T-helper 1 cell (primary cell): ENCODE results near the gene GZMB.
"Not testable (repeated sequence)": the region's sequence is repeated elsewhere in the genome, so short reads cannot be mapped to it uniquely, and the experiment has no call there.

Experiments
- DNase-seq, 5 donors: peaks; one replicate each; pipeline ENCODE4 v3.0.0-alpha.2; 2012 to 2020
- total RNA-seq, 4 donors: gene quantifications; one replicate each; lab custom pipeline; 2026; lab: John Stamatoyannopoulos, UW

GZMB gene, protein sequence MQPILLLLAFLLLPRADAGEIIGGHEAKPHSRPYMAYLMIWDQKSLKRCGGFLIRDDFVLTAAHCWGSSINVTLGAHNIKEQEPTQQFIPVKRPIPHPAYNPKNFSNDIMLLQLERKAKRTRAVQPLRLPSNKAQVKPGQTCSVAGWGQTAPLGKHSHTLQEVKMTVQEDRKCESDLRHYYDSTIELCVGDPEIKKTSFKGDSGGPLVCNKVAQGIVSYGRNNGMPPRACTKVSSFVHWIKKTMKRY
- total RNA-seq = 0.23 to 0.91 (median 0.49) reads per million in 4 donors

DNA sequence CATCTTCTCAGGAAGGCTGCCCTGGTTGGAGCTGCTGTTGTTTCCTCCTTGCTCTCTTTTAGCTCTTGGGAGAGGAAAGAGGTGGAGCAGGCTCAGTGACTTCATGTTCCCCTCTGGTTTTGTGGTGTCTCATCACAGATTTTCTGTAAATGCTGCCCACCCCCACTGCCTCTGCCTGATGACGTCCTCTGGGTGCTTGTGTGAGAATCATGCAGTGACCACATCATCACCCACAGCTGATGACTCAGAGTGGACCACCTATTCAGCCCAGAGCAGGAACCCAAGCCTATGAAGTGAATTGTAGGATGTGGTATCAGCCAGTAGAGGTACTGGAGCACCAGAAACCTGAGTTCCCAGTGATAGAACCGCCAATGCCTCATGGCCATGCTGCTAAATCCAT lies at the start of gene GZMB:
GZMB (minus strand) TSS at position 33 of the 400 bp plus-strand sequence; CDS start at position 3, 30 bp downstream.
- peak in 1 of 5 donors; percentile 87 for DNase-seq

DNA sequence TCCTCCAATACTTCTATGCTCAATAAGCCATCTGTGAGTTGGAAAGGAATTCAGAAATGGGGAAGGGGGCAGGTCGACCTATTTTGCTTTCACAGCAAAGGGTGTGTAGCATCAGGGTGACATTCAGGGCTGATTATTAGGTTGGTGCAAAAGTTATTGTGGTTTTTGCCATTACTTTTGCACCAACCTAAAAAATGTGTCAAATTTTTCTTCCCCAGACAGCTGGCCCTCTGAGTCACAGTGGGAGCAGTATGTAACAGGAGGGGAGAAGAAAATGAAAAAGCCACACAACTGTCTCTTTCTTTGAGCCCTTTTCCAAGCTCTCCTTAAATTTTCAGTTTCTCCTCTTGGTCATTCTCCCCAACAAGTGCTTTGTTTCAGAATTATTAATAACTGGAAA lies 47.1 kb upstream of the GZMB start:
- no peak for DNase-seq

DNA sequence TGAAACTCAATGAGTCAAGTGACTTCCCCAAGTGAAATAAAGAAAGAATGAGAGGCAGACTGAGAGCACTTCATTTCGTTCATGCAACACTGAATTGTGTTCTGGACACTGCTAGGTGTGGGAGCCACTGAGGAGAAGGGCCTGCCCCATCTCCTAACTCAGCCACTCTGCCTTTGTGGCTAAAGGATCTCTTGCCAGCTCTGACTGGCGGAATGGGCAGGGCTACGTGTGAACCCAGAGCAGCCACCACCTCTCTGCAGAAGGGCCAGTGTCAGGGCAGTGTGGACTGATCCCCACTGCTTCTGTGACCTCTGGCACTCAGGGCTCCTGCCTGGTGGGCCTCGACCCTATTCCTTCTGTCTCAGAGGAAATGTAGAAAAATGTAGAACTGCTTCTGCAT lies 46.5 kb upstream of the GZMB start:
- no peak for DNase-seq

DNA sequence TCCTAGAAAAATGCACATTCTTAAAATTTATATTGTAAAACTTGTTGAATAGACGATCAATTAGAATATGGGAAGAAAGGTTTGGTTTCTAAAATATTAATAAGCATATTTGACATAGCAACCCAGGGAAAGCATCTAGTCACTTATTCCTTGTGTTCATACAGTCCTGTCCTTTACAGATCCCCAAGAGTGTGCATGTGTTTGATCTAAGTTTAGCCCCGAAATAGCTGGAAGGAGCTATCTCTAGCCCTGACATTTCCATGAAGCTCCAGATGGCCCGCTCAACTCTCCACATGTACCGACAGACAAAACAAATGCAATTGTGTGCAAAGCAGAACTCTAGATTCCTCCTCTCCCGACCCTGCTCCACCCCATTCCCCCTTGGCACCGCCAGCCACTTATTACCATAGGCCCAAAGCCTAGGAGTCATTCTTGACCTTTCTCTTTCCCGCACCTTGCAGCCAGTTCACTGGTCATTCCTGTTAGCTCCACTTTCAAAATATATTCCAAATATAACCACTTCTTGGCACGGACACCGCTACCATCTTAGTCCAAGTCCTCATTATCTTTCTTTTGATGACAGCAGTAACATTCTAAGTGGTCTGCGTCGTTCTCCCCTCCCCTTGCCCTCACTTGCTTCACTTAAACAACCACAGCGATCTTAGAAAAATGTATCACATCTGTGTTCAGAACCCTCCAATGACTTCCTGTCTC lies 45.4 kb upstream of the GZMB start:
- DNase-seq = no peak

DNA sequence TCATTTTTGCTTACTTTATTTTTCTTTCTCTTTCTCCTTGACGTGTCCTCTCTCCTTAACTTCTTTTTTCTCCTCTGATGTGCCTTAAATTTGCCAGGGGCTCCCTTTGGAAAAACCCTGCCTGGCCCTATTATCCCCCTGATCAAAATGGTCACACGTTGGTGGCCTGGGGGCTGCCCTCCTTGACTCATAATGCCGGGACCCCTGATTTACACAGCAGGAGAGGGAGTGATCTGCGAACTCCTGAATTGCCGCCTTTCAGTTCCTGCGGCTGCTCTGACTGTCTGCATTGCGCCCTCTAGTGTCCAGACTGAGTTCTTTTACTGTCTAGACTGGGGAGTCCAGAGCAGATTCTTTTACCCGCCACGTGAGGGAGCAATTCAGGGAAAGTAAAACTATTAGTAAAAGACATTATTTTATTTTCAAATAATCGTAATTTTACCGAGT lies 44.8 kb upstream of the GZMB start:
- peak; percentile 48 to 90 (median 72) for DNase-seq

DNA sequence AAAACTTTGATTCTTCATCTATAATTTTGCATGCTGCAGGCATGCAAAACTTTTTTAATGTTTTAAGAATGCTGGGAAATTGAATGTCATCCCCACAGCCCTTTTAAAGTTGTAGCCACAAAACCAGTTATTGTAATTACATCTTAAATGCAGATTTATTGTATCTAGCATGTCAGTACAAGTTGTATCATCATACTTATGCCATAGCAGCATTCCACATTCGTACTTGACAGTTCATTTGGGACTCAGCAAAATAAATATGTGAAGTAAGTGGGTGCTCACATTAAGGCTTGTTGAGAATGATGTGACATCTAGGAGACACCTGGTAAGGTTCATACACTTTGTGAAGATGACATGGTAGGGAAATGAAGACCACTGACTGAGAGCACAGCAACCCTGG lies 44.0 kb upstream of the GZMB start:
- DNase-seq = no peak

DNA sequence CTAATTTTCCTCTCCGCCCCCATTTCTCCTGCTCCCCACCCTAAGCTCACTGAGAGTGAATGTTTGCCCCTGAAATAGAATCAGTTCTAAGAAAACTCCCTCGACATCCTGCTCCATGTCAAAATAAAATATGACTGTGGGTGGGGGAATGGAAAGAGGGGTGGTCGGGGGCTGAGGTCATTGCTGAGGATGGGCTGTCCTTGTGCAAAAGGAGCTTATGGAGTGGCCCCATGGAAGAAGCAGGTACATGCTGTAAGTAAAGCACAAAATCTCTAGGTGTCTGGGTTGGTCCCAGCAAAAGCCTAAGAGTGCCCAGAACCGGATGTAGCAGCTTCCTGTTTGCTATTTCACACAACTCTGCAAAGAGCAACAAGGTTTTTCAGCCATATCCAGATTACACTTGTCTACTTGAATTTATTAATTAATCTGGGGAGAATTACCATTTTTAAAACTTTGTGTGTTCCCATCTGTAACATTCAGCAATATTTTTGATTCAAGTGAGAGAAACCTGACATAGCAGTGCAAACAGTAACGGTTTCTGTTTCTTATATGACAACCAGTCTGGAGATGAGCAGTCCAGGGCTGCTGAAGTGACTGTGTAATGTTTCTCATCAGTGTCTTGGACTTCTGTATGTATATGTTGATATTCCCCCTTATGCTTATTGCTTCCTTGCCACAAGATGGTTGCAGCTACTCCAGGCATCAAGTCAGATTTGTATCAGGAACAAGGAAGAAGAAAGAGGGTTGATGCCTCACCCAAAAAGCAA lies 40.4 kb upstream of the GZMB start:
- DNase-seq = peak in 3 of 5 donors; percentile 24 to 80 (median 30)

DNA sequence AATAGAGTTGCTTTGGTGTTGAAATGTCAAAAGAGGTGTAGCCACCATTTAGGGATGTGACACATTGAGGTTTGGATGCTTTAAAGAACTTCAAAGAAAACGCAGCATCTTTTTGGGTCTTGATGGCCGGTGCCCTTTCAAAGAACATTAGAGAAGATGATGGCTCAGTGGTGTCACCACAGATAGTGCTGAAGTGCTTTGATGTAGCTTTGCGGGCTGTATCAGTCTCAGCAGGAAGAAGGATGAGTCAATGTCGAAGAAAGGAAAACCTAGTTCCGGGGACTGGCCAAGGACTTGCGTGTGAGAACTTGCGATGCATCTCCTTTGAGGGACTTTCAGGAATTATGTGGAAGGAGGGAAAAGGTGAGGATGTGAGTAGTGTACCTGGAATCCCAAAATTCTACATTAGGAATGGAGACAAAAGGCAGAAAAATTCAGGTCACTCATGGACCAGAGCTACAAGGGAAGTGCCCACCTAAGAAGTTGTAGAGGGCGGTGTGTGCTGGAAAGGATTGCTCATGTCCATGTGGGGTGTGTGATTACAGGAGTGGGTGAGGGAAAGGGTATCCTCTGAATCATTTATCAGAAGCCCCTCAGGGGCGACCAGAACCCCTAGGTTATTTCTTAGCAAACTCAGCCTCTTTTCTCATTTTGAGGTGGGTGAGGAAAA lies 39.7 kb upstream of the GZMB start:
- peak; percentile 24 to 95 (median 52) for DNase-seq

DNA sequence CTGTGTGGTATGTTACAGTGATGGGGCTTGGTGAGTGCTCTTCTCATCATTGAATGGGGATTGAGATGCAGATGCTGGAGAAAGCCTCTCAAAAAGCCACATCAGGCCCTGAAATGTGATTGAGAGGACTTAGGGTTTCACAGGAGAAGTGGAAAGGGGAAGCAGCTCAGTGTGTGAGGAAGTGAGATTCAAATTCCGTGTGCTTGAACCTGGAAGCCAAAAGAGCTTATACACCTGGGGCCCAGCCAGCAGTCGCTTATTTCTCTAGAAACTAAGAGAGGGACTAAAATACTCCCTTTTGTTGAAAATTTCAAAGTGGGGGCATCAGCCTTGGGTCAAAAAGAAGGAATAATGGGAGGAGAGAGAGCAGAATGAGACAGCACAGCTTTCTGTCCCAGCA lies 39.1 kb upstream of the GZMB start:
- no peak for DNase-seq

DNA sequence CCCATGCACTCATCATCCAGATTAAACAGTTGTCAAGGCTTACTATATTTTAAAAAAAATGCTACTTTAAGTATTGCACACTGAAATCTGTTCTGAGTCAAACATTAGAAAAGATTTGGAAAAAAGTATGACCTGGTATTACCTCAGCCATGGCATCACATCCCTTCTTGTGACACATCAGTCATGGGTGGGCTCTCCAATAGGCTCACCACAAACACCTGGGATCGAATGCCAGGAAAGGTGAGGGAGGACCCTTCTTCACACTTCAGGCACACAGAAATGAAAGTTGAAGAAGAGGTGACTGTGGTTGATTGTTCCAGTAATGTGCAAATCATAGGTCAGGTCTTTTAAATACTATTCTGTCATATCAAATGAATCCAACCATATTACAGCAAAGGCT lies 36.6 kb upstream of the GZMB start:
- DNase-seq = peak in 1 of 5 donors; percentile 58

DNA sequence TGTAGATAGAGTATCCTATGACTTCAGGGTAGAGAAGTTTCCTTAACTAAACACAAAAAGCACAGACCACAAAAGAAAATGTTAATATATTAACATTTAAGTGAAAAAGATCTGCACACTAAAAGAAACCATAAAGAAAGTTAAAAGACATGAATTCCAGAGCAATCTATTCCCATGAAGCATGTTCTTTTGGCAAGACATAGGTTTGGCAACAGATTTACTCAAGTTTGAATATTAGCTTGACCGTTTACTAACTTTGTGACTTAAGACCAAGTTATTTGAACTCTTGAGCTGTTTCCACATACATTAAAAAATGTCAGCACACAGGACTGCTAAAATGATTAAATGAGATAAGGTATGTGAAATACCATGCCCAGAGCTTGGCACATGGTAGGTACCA lies 35.7 kb upstream of the GZMB start:
- DNase-seq = no peak

DNA sequence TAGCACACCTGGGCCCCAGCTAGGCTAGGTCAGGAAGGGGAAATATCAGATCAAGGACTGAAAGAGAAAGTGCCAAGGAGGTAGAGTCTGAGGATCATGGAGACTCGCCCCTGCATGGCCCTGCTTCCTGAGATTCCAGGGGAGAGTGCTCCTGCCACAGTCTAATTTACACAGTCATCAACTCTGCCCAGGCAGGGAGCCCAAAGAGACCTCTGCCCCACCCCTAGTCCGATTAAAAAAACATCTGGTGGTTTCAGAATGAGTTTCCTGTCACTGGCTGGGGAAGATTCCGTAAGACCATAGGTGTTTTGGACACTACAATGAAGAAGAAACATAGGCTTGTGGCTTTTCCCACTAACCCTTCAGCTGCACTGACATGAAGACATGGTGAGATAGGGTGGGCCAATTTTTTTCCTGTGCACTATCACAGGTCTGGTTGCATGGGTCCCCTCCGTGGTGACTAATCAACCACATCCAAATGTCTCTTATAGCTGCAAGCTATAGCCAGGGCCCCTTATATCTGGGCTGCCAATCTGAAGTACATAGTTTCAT lies 31.5 kb upstream of the GZMB start:
- peak in 1 of 5 donors; percentile 73 for DNase-seq

DNA sequence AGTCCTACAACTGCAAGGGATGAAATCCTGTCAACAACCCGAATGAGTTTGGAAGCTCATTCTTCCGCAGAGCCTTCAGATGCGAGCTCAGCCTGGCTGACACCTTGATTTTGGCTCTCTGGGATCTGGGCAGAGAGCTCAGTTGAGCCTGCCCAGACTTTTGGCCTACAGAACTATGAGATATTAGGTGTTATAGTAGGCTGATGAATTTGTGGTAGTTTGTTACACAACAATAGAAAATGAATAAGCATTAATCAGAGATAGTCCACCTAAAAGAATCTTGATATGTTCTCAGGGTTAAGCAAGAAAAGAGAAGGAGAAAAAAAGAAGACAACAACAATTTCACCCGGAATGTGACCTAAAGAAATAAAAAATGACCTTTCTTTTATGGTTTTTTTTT lies 30.4 kb upstream of the GZMB start:
- DNase-seq = no peak

DNA sequence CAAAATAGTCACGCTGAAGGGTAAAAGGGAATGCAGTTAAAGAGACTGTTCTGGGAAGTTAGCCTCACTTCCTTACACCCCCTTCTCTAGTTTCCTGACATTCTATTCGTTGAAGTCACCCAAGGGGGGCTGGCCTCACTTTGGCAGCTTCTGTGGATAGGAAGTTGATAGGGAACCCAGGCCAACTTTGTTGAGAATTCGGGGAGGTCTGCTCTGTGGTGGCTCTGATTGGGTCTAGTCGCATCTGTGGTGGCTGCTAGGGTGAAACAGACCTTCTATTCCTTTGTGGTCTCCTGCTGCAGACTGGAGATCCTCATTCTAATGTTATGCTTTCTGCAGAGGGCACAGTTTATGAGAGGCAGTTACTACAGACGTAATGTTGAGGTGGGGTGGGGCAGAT lies 28.8 kb upstream of the GZMB start:
- DNase-seq = no peak

DNA sequence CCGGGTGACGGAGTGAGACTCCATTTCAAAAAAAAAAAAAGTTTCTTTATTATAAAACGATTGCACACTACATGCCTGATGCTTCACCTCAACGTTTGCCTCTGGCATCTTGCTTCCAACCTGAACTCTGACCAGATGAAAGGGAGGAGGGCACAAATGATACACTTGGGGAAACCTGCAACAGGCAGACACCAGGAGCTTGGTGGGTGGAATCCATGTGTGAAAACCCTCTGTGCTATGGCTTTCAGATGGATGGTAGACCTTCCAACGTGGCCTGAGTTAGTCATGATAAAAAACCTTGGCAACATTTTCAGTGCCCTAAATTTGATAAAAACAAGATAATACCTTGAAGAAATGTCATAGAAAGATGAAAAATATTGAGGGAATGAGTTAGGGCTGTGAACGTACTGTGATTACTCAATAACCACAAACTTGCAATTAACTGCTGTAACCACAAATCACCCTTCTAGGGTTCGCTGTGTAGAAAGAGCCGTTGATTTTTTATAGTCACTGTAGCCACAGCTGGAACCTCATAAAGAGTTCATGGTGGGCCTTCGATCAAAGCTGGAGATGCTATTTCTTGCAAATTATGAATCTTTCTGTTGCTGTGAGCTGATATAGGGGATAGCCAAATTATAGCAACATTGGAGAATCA lies 26.1 kb upstream of the GZMB start:
- peak in 1 of 5 donors; percentile 48 for DNase-seq

DNA sequence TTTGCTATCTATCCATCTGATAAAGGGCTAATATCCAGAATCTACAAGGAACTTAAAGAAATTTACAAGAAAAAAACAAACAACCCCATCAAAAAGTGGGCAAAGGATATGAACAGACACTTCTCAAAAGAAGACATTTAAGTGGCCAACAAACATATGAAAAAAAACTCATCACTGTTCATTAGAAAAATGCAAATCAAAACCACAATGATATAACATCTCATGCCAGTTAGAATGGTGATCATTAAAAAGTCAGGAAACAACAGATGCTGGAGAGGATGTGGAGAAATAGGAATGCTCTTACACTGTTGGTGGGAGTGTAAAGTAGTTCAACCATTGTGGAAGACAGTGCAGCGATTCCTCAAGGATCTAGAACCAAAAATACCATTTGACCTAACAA lies 14.4 kb upstream of the GZMB start:
- not testable (repeated sequence) for DNase-seq

DNA sequence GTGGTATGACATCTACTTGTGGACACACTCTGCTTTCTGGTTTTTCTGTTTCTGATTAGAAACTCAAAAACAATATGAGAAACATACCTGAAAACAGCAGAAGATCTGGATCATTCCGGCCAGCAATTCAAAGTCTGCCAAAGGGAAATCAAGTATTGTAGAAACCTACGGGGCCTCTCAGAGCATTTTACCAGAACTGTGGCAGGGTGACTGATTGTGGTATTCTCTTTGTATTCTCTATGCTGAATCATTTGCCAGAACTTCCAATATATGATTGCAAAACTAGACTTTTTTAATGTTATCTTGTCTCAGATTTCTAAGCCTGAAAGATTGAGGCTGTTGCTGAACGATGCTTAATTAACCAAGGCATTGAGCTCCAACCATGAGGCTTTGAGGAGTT lies 5.9 kb upstream of the GZMB start:
- no peak for DNase-seq

DNA sequence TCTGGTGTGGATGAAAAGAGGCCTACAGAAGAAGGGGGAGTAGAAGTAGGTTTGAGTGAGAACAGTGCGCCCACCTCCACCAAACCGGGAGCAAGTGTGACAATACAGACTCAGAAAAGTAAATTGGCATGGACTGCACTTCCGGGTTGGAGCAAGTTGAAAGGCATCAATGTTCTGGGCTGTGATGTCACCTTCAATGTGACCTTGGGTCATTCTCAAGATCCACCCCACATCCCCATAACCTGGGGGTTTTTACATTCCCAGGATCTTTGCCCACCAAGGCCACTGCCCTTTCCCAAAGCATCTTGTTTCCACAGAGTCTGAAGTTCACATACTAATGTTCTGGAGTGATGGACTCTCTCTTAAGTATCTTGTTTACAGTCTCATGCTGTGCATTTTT lies 5.3 kb upstream of the GZMB start:
- no peak for DNase-seq

DNA sequence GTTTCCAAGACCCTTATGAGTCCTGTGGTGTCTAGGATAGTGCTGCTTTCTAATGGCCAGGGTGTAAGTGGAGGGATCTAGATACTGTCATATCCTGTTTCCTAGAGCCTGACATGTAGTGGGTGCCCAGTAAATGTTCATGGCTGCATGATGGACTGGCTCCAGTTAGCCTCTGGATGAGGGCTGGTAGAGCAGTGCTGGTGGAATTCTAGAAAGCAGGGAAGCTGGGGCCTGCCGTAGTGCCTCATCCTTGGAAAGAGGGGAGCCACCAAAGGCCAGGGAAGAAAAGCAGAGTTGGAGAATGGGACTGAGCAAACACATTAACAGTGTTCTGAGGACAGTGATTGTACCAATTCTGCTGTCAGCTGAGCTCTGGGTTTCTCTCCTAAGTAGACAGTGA lies 637 bp downstream of the GZMB start:
- DNase-seq = no peak

DNA sequence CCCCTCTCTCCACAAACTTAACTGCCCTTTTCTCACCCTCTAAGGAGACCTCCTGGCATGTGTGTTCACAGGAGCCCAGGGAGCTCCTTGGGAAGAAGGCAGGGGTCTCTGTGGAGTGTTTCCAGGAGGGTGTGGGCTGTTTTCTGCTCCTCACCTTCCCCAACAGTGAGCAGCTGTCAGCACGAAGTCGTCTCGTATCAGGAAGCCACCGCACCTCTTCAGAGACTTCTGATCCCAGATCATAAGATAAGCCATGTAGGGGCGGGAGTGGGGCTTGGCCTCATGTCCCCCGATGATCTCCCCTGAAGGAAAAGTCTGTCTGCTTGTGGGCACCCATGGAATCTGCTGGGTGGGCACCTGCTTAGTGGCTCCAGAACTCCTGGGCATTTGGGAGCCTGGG lies 1.2 kb downstream of the GZMB start:
- DNase-seq = no peak

DNA sequence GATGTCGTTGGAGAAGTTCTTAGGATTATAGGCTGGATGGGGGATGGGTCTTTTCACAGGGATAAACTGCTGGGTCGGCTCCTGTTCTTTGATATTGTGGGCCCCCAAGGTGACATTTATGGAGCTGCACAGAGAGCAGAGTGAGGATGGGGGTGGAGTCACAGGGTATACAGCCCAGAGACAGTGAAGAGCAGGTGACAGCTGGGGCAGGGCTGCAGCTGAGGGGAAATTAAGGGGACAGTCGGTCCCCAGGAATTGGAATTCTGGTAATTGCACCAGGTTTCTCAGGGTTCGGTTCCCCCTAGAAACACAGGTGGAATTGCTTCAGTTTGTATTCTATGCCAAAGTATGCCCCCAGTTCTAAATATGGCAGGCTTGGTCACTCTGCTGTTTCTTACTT lies 1.7 kb downstream of the GZMB start:
- no peak for DNase-seq

DNA sequence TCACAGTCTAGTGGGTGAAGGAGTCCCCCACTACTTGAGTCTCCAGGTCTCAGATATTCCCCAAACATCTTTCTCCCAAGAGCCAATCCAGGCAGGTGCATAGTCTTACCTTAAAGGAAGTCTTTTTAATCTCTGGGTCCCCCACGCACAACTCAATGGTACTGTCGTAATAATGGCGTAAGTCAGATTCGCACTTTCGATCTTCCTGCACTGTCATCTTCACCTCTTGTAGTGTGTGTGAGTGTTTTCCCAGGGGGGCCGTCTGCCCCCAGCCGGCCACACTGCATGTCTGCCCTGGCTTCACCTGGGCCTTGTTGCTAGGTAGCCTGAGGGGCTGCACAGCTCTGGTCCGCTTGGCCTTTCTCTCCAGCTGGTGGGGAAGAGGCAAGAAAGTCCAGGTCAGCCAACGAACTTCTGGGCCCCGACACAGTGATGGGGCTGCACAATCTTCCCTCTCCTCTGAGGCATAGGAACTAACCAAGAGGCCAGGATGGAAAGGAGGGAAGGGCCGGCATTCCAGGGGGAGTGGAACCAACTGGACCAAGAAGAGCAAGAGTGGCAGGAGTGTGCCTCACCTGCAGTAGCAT lies 2.1 kb downstream of the GZMB start:
- no peak for DNase-seq
